ENCODE measurements around the gene KCNK7.

Gene KCNK7

DNA sequence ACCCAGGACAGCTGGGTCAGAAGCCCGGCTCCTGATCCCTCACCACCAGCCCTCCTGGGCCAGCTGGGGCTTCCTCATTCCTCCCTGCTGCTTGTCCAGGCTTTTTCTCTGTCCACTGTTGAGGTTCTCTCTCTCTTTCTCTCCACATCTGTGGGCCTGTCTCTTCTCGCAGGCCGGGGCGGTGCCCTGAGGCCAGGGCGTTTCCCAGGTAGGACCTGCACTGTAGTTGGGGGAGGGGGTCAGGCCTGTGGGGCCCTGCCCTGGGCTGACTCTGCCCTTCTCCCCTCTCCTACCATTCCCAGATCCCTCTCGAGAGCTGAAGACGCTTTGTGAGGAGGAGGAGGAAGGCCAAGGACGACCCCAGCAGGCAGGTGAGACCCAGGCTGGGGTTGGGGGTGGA is 14.8 kb downstream of the KCNK7 start:
- Histone ChIP-seq H3K9me3 (ENCODE audit: control insufficient read depth in 1 of 2, low read length in 2 of 2) (no peaks in the 10 kb centered on the region), H3K4me1 (ENCODE audit: control insufficient read depth in 1 of 2, insufficient read depth in 2 of 2, low read length in 2 of 2) (peaks cover 29 to 31% of the 10 kb centered on the region in 2 donors), H3K36me3 (ENCODE audit: control insufficient read depth in 1 of 2, insufficient read depth in 2 of 2, low read length in 2 of 2) (peaks cover 12 to 37% of the 10 kb centered on the region in 2 donors), H3K9ac (ENCODE audit: low read depth in 1 of 2, low read length in 2 of 2) (no peak overlapping the region), H3K27ac (ENCODE audit: low read depth, low read length) (no peak overlapping the region), H3K4me3 (ENCODE audit: low read depth in 1 of 2, low read length in 2 of 2) (no peak overlapping the region), H3K27me3 (ENCODE audit: control insufficient read depth in 1 of 2, insufficient read depth in 2 of 2, low read length in 2 of 2) (peaks cover 0 to 4% of the 10 kb centered on the region in 2 donors)

DNA sequence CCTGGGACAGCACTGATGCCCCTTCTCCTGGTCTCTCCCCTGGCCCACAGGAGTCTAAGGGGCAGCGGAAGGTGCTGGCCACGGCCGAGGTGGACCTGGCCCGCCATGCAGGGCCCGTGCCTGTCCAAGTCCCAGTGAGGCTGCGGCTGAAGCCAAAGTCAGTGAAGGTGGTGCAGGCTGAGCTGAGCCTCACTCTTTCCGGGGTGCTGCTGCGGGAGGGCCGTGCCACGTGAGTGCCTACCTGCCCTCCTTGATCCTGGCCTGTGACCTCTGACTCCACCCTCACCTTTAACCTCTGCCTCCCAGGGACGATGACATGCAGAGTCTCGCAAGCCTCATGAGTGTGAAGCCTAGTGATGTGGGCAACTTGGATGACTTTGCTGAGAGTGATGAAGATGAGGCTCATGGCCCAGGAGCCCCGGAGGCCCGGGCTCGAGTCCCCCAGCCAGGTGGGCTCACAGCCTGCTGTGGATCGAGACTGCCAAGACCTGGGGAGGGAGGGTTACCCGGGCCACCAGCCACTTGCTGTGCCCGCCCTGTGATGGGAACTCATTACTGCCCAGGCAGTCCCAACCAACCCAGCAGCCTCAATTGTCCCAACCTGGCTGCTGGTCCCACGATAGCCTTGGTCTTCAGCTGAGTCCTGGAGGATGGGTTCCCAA is 15.4 kb downstream of the KCNK7 start:
- H3K27me3 ChIP-seq (ENCODE audit: control insufficient read depth in 1 of 2, insufficient read depth in 2 of 2, low read length in 2 of 2), result peaks cover 0 to 4% of the 10 kb centered on the region in 2 donors
- H3K4me1 ChIP-seq (ENCODE audit: control insufficient read depth in 1 of 2, insufficient read depth in 2 of 2, low read length in 2 of 2), result peaks cover 33 to 36% of the 10 kb centered on the region in 2 donors
- H3K4me3 ChIP-seq (ENCODE audit: low read depth in 1 of 2, low read length in 2 of 2), result no peak overlapping the region
- no peaks in the 10 kb centered on the region for H3K9me3 ChIP-seq (ENCODE audit: control insufficient read depth in 1 of 2, low read length in 2 of 2)
- no peak overlapping the region for H3K9ac ChIP-seq (ENCODE audit: low read depth in 1 of 2, low read length in 2 of 2)
- peaks cover 12 to 37% of the 10 kb centered on the region in 2 donors for H3K36me3 ChIP-seq (ENCODE audit: control insufficient read depth in 1 of 2, insufficient read depth in 2 of 2, low read length in 2 of 2)
- no peak overlapping the region for H3K27ac ChIP-seq (ENCODE audit: low read depth, low read length)

DNA sequence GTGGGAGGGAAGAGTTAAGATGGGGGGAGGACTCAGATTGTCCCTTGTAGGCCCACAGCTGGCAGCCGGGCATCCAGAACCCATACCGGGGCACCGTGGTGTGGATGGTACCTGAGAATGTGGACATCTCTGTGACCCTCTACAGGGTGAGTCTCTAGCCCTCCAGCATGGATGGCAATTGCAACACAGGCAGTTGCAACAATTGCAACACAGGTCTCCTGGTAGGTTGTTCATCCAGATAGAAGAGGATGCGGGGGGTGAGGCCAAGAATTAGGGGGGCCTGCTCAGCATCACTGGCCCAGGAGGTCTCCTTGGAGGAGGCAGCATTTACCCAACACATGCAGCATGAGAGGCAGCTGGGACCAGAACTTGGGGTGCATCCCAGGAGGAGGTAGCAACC is 16.3 kb downstream of the KCNK7 start:
- Histone ChIP-seq H3K4me1 (ENCODE audit: control insufficient read depth in 1 of 2, insufficient read depth in 2 of 2, low read length in 2 of 2) (peaks cover 38% of the 10 kb centered on the region in 2 donors), H3K9ac (ENCODE audit: low read depth in 1 of 2, low read length in 2 of 2) (no peak overlapping the region), H3K4me3 (ENCODE audit: low read depth in 1 of 2, low read length in 2 of 2) (no peak overlapping the region), H3K27me3 (ENCODE audit: control insufficient read depth in 1 of 2, insufficient read depth in 2 of 2, low read length in 2 of 2) (peaks cover 0 to 2% of the 10 kb centered on the region in 2 donors), H3K36me3 (ENCODE audit: control insufficient read depth in 1 of 2, insufficient read depth in 2 of 2, low read length in 2 of 2) (peaks cover 12 to 32% of the 10 kb centered on the region in 2 donors), H3K27ac (ENCODE audit: low read depth, low read length) (no peak overlapping the region), H3K9me3 (ENCODE audit: control insufficient read depth in 1 of 2, low read length in 2 of 2) (no peaks in the 10 kb centered on the region)

DNA sequence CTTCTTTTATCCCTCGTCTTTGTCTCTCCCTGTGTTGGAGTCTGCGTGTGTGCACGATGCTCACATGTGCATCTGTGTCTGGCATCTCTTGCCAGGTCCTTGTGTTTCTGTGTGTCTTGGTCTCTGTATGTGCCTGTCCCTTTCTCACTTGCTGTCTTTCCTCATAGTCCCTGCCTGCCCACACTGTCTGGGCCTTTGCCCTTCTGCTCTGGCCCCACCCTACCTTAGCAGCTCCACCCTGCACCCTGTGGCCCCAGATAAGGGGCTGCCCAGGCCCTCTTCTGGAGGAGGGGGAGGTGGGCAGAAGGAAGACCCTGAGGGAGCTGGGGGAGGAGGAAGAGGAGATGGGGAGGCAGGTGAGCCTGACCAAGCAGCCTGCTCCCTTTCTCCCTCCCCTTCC is 16.9 kb downstream of the KCNK7 start:
- Histone ChIP-seq H3K4me3 (ENCODE audit: low read depth in 1 of 2, low read length in 2 of 2) (peak overlapping the region; percentile 79 to 81), H3K9ac (ENCODE audit: low read depth in 1 of 2, low read length in 2 of 2) (peak overlapping the region; percentile 4 to 67), H3K9me3 (ENCODE audit: control insufficient read depth in 1 of 2, low read length in 2 of 2) (no peaks in the 10 kb centered on the region), H3K36me3 (ENCODE audit: control insufficient read depth in 1 of 2, insufficient read depth in 2 of 2, low read length in 2 of 2) (peaks cover 12 to 29% of the 10 kb centered on the region in 2 donors), H3K4me1 (ENCODE audit: control insufficient read depth in 1 of 2, insufficient read depth in 2 of 2, low read length in 2 of 2) (peaks cover 39 to 41% of the 10 kb centered on the region in 2 donors), H3K27me3 (ENCODE audit: control insufficient read depth in 1 of 2, insufficient read depth in 2 of 2, low read length in 2 of 2) (no peaks in the 10 kb centered on the region), H3K27ac (ENCODE audit: low read depth, low read length) (no peak overlapping the region)

DNA sequence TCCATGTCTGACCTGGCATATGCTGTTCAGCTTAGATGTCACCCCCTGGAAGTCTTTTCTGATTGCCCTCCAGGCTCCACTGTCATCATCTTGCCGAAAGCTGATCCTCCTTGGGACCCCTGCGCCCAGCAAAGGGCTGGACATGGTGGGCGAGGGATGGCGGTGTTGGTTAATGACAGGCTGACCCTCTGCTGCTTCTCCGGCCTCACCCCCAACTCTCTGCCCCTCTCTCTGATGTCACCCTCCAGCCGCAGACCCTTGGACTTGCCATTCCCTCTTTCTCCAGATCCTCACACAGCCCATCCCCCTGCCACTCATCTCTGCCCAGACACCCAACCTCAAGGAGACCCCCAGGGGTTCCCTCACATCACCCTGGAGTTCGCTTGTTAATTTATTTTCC is 17.5 kb downstream of the KCNK7 start:
- H3K9ac ChIP-seq (ENCODE audit: low read depth in 1 of 2, low read length in 2 of 2), result peak overlapping the region; percentile 67 to 80
- peaks cover 45 to 47% of the 10 kb centered on the region in 2 donors for H3K4me1 ChIP-seq (ENCODE audit: control insufficient read depth in 1 of 2, insufficient read depth in 2 of 2, low read length in 2 of 2)

DNA sequence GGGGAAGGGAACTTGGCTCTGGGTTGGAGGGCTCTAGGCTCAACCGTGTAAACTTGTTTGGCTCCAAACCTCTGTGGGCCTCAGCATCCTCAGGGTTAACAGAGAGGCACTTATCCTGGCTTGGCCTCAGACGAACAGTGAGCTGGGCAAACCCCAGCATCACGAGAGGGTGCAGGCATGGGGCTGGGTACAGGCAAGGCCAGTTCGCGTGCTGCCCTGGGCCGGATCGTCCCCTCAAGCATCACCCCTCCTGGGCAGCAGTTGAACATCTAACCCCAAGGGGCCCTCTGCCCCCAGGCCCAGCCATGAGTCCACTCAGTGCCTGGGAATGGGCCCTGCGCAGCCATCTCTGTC is 17.9 kb downstream of the KCNK7 start:
- no peaks in the 10 kb centered on the region for H3K9me3 ChIP-seq (ENCODE audit: control insufficient read depth in 1 of 2, low read length in 2 of 2)
- peak overlapping the region; percentile 79 to 81 for H3K4me3 ChIP-seq (ENCODE audit: low read depth in 1 of 2, low read length in 2 of 2)
- H3K27ac ChIP-seq (ENCODE audit: low read depth, low read length), result peak overlapping the region; percentile 47
- peaks cover 12 to 29% of the 10 kb centered on the region in 2 donors for H3K36me3 ChIP-seq (ENCODE audit: control insufficient read depth in 1 of 2, insufficient read depth in 2 of 2, low read length in 2 of 2)
- H3K9ac ChIP-seq (ENCODE audit: low read depth in 1 of 2, low read length in 2 of 2), result peak overlapping the region; percentile 67 to 80
- H3K4me1 ChIP-seq (ENCODE audit: control insufficient read depth in 1 of 2, insufficient read depth in 2 of 2, low read length in 2 of 2), result peaks cover 48% of the 10 kb centered on the region in 2 donors
- H3K27me3 ChIP-seq (ENCODE audit: control insufficient read depth in 1 of 2, insufficient read depth in 2 of 2, low read length in 2 of 2), result no peaks in the 10 kb centered on the region

More for the DNA sequence above, 17.5 kb downstream of the KCNK7 start:
- Histone ChIP-seq H3K27me3 (ENCODE audit: control insufficient read depth in 1 of 2, insufficient read depth in 2 of 2, low read length in 2 of 2) (no peaks in the 10 kb centered on the region), H3K36me3 (ENCODE audit: control insufficient read depth in 1 of 2, insufficient read depth in 2 of 2, low read length in 2 of 2) (peaks cover 12 to 29% of the 10 kb centered on the region in 2 donors), H3K27ac (ENCODE audit: low read depth, low read length) (no peak overlapping the region), H3K4me3 (ENCODE audit: low read depth in 1 of 2, low read length in 2 of 2) (peak overlapping the region; percentile 79 to 81), H3K9me3 (ENCODE audit: control insufficient read depth in 1 of 2, low read length in 2 of 2) (no peaks in the 10 kb centered on the region)

DNA sequence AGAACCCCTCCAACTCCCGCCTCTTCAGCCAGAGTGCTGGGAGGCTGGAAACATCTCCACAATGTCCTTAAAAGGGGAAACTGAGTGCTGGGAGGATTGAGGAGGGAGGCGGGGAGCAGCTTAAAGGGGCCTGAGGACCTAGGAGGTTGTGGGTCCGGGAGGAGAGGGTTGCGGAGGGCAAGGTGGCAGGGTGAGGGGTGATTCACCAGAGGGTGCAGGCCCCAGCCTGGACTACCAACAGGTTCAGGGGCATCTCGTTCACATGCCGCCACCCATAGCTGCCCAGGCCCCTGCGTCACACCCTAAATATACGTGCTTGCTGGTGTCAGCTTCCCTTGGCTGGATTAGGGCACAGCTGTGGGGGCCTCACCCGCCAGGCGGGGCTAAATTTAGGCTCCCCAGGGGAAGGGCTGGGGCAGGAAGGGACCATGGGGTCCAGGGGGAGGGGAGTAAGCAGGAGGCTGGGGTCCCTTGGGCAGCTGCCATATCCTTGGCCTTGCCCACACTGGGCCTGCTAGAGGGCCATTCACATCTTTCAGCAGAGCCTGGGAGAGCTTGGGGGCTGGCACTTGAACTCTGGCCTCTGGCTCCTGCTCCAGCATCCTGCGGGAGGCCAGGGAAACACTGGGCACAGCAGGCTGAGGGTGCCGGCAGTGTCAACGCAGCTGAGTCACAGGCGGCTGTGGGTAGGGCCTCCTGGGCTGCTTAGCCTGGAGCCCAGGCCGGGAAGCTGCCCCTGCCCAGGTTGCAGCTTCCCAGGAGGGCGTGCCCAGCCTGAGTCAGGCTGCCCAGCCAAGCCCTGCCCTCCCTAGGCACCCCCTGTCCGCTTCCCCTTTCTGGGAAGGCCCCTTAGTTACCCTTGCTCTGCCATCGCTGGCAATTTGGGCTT is 18.5 kb downstream of the KCNK7 start:
- H3K27ac ChIP-seq (ENCODE audit: low read depth, low read length), result peak overlapping the region; percentile 47
- peak overlapping the region; percentile 67 to 80 for H3K9ac ChIP-seq (ENCODE audit: low read depth in 1 of 2, low read length in 2 of 2)
- peak overlapping the region; percentile 79 to 81 for H3K4me3 ChIP-seq (ENCODE audit: low read depth in 1 of 2, low read length in 2 of 2)
- no peaks in the 10 kb centered on the region for H3K9me3 ChIP-seq (ENCODE audit: control insufficient read depth in 1 of 2, low read length in 2 of 2)
- no peaks in the 10 kb centered on the region for H3K27me3 ChIP-seq (ENCODE audit: control insufficient read depth in 1 of 2, insufficient read depth in 2 of 2, low read length in 2 of 2)
- peaks cover 12 to 29% of the 10 kb centered on the region in 2 donors for H3K36me3 ChIP-seq (ENCODE audit: control insufficient read depth in 1 of 2, insufficient read depth in 2 of 2, low read length in 2 of 2)
- peaks cover 48% of the 10 kb centered on the region in 2 donors for H3K4me1 ChIP-seq (ENCODE audit: control insufficient read depth in 1 of 2, insufficient read depth in 2 of 2, low read length in 2 of 2)

DNA sequence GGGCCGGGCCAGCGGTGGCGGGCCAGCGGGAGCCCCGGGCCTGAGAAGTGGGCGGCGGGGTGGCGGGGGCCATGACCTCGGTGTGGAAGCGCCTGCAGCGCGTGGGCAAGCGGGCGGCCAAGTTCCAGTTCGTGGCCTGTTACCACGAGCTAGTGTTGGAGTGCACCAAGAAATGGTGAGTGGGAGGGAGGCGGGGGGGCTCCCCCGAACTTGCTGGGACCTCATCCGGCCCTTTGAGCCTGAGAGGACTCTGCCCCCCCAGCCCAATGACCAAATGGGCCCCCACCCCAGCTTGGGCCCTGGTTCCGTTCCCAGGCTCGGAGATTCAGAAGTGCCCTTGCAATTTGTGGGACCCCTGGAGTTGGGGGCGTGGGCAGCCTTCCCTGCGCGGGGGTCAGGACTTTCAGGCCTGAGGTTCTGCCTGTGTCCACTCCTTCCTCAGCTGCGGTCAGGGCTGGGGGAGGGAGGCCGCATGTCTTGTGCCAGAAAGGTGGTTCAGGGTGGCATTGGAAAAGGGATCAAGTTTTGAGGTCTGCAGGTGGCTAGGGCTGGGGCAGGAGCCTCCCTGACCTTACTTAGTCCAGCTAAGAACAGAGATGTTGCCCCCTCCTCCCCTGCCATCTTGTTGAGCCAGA is 19.3 kb downstream of the KCNK7 start:
- Histone ChIP-seq H3K9me3 (ENCODE audit: control insufficient read depth in 1 of 2, low read length in 2 of 2) (no peaks in the 10 kb centered on the region), H3K27me3 (ENCODE audit: control insufficient read depth in 1 of 2, insufficient read depth in 2 of 2, low read length in 2 of 2) (no peaks in the 10 kb centered on the region), H3K4me1 (ENCODE audit: control insufficient read depth in 1 of 2, insufficient read depth in 2 of 2, low read length in 2 of 2) (peaks cover 56% of the 10 kb centered on the region in 2 donors), H3K36me3 (ENCODE audit: control insufficient read depth in 1 of 2, insufficient read depth in 2 of 2, low read length in 2 of 2) (peaks cover 7 to 22% of the 10 kb centered on the region in 2 donors), H3K4me3 (ENCODE audit: low read depth in 1 of 2, low read length in 2 of 2) (peak overlapping the region; percentile 79 to 81), H3K9ac (ENCODE audit: low read depth in 1 of 2, low read length in 2 of 2) (peak overlapping the region; percentile 67 to 80), H3K27ac (ENCODE audit: low read depth, low read length) (peak overlapping the region; percentile 47)

DNA sequence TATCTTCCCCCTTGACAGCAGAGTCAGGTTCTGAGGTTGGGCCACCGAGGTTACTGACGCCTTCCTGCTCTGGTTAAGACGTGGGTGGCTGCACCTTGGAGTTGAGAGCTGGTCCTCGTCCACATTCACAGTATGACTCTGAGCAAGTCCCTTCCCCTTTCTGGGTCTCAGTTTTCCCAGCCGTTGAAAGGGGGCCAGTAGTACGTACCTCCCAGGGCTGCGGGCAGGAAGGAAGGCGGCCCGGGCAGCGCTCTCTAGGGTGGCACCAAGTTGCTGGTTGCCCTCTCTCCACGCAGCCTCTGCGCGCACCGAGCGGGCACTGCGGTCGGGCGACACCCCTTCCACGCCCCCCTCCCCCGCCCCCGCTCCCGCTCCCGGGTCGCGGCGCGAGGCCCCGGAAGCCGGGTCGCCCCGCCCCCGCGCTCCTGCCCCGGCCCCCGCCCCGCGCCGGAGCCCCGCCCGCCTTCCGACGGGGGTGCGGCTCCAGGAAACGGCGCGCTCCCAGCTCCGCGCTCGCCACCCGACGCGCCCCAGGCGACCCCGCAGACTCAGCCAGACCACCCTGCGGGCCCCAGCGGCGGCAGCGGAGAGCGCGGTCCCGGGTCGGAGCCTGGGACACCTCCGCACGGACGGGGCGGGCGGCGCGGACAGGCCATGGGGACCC is 19.9 kb downstream of the KCNK7 start, which contains the start of gene EHBP1L1:
Gene EHBP1L1 (plus strand): TSS at position 486 of the 664 bp plus-strand sequence. CDS start 250 bp downstream, outside the sequence.
- Histone ChIP-seq H3K36me3 (ENCODE audit: control insufficient read depth in 1 of 2, insufficient read depth in 2 of 2, low read length in 2 of 2) (peaks cover 7 to 17% of the 10 kb centered on the region in 2 donors), H3K4me1 (ENCODE audit: control insufficient read depth in 1 of 2, insufficient read depth in 2 of 2, low read length in 2 of 2) (peaks cover 62% of the 10 kb centered on the region in 2 donors), H3K27me3 (ENCODE audit: control insufficient read depth in 1 of 2, insufficient read depth in 2 of 2, low read length in 2 of 2) (no peaks in the 10 kb centered on the region)

More for the DNA sequence above, 19.9 kb downstream of the KCNK7 start, which contains the start of gene EHBP1L1:
- peak within 1 kb of the TSS; percentile 67 to 80 for H3K9ac ChIP-seq (ENCODE audit: low read depth in 1 of 2, low read length in 2 of 2)
- H3K27ac ChIP-seq (ENCODE audit: low read depth, low read length), result peak within 1 kb of the TSS; percentile 47
- peak within 1 kb of the TSS; percentile 81 for H3K4me3 ChIP-seq (ENCODE audit: low read depth in 1 of 2, low read length in 2 of 2)
- H3K9me3 ChIP-seq (ENCODE audit: control insufficient read depth in 1 of 2, low read length in 2 of 2), result no peaks in the 10 kb centered on the region

Measured in duodenal mucosa (tissue), 2 donors.